Psoas muscle (tissue), 8 donors: ENCODE measurements around the gene NEU4. TPM values are rescaled to one million over a fixed set of nuclear protein-coding genes. Genes with fewer than 3 reads are reported as not detected.

ENCODE experiments used
- ATAC-seq, 4 donors: fragments of 200-7000 bp; cut with Tn5 transposase; one replicate each; pipeline ENCODE4 v1.9.1; 2020; ENCODE audit warnings: moderate library complexity in 3 of 4, mild to moderate bottlenecking in 2 of 4
- DNase-seq, 2 donors: peaks; one replicate each; pipeline ENCODE4 v3.0.0-alpha.2; 2020
- H3K27ac ChIP-seq: fragments of 200-600 bp; one replicate; pipeline ENCODE4 v1.8.0; 2022
- H3K27me3 ChIP-seq, 3 donors: fragments of 200-600 bp in 1 of 3; one replicate each; pipeline versions ENCODE4 v1.6.1 to v1.8.0; 2013 to 2022; ENCODE audit warnings: low read length in 2 of 3, mild to moderate bottlenecking in 2 of 3, moderate library complexity in 1 of 3; ENCODE audit not compliant: insufficient read depth in 3 of 3
- H3K36me3 ChIP-seq, 2 donors: fragments of 200-600 bp in 1 of 2; one replicate each; pipeline versions ENCODE4 v1.6.1 to v1.8.0; 2013 to 2022; ENCODE audit warnings: low read depth in 1 of 2, mild to moderate bottlenecking in 1 of 2, moderate library complexity in 1 of 2; ENCODE audit not compliant: insufficient read depth in 1 of 2
- H3K4me1 ChIP-seq: fragments of 200-600 bp; one replicate; pipeline ENCODE4 v1.8.0; 2022
- H3K4me3 ChIP-seq: fragments of 200-600 bp; one replicate; pipeline ENCODE4 v1.8.0; 2022; ENCODE audit warnings: mild to moderate bottlenecking
- H3K9me3 ChIP-seq: fragments of 200-600 bp; one replicate; pipeline ENCODE4 v1.8.0; 2022
- CTCF ChIP-seq: fragments of 200-600 bp; IDR thresholded peaks from one replicate; pipeline ENCODE4 v1.8.0; 2022; ENCODE audit warnings: antibody characterized with exemption
- WGBS, 3 donors: extraction: QIAGEN DNeasy Blood & Tissue Kit; methylation state at CpG; one replicate each; pipeline versions ENCODE4 v1.1.6 to v1.1.7; 2013; 5-methylcytosine and 5-hydroxymethylcytosine counted together
- intact Hi-C, 2 donors: fragments of 100-400 bp; cut with DNase I; formaldehyde crosslinking; loops; one replicate each; pipeline versions ENCODE4 v1.11.0 to v1.14.2; 2022
- polyA plus RNA-seq, 3 donors: library from polyadenylated mRNA; stranded (reverse); fragments of 200-250 nt; gene quantifications; one replicate each; pipeline ENCODE4 v1.2.3, GENCODE V29; 2013
- total RNA-seq, 4 donors: library from RNA; stranded (reverse); fragmentation: NEBNext Ultra II Directional in 2 of 4; extraction: Animal tissue kit (Norgen Biotek cat#: 25700) in 2 of 4; gene quantifications; one replicate each; pipeline versions ENCODE4 v1.2.1 to v1.2.4, GENCODE V29; 2021 to 2023
- donor health status: healthy with polysubstance abuse.
- donor health status: DM: no; HTN: no; CAD: no; lungs with moderate emphysema.
- donor health status: Bipolar disorder and iron deficiency.
- donor health status: healthy.
- donor health status: DM: yes; HTN: yes; CAD: no.
- donor health status: DM: no; HTN: no; CAD: no.
- donor health status: DM: no; HTN: no; CAD: no.
- donor health status: DM: yes; HTN: yes; CAD: no.

Gene NEU4
- total and polyA plus RNA-seq, 7 donors: 0.44 to 54.6 (median 7.5) TPM

GRCh38 chr2:241762933-241763369, 46.0 kb upstream of the NEU4 start:
- Histone ChIP-seq H3K27me3 (no peaks in the 10 kb centered on the region), H3K27ac (no peak overlapping the region), H3K36me3 (peaks cover 3 to 27% of the 10 kb centered on the region in 2 donors), H3K4me1 (no peaks in the 10 kb centered on the region), H3K4me3 (no peak overlapping the region), H3K9me3 (no peaks in the 10 kb centered on the region)
- ATAC-seq: no peak
- peak in 1 of 2 donors; percentile 19 for DNase-seq
- no peak for TF ChIP-seq CTCF
- intact Hi-C loops: no loop called here
- 87 to 94% (median 92%) methylated on average over 13 of the region's 13 CpGs for WGBS, 3 donors

- Histone ChIP-seq H3K9me3 (no peaks in the 10 kb centered on the region), H3K4me3 (no peak overlapping the region), H3K27ac (no peak overlapping the region), H3K36me3 (peaks cover 3 to 23% of the 10 kb centered on the region in 2 donors), H3K4me1 (no peaks in the 10 kb centered on the region), H3K27me3 (no peaks in the 10 kb centered on the region)
- intact Hi-C loops: no loop called here
- 75 to 79% (median 78%) methylated on average over 20 of the region's 20 CpGs for WGBS, 3 donors
- DNase-seq: no peak
- no peak for ATAC-seq
- TF ChIP-seq CTCF: no peak
Observed at GRCh38 chr2:241763551-241764274, 45.3 kb upstream of the NEU4 start.

GRCh38 chr2:241764275-241765241, 44.4 kb upstream of the NEU4 start:
- H3K4me3 ChIP-seq: no peak overlapping the region
- DNase-seq (no peak), ATAC-seq (no peak)
- H3K9me3 ChIP-seq: no peaks in the 10 kb centered on the region
- intact Hi-C loops: no loop called here
- H3K27ac ChIP-seq: no peak overlapping the region
- no peak for TF ChIP-seq CTCF
- WGBS, 3 donors: 86 to 87% (median 87%) methylated on average over 27 of the region's 27 CpGs
- no peaks in the 10 kb centered on the region for H3K27me3 ChIP-seq
- H3K36me3 ChIP-seq: peaks cover under 1 to 15% of the 10 kb centered on the region in 2 donors
- no peaks in the 10 kb centered on the region for H3K4me1 ChIP-seq

GRCh38 chr2:241767464-241768250, 41.3 kb upstream of the NEU4 start:
- H3K27me3 ChIP-seq: no peaks in the 10 kb centered on the region
- TF ChIP-seq CTCF: no peak
- H3K36me3 ChIP-seq: no peaks in the 10 kb centered on the region
- ATAC-seq: no peak
- 83 to 90% (median 89%) methylated on average over 29 to 37 of the region's 37 CpGs for WGBS, 3 donors
- DNase-seq: no peak
- H3K27ac ChIP-seq: no peak overlapping the region
- peaks cover 10% of the 10 kb centered on the region for H3K4me1 ChIP-seq
- intact Hi-C loops: no loop called here
- no peak overlapping the region for H3K4me3 ChIP-seq
- no peaks in the 10 kb centered on the region for H3K9me3 ChIP-seq
